Endothelial cell of umbilical vein (primary cell): ENCODE results near the gene ADCY3. TPM values are rescaled to one million over a fixed set of nuclear protein-coding genes. Genes with fewer than 3 reads are reported as not detected.

Source experiments
- BruUV-seq: library from RNA; stranded (reverse); fragments of 400-500 nt; replicated peaks from 2 replicates; lab custom pipeline; 2021; lab: Mats Ljungman, UMichigan
- CTCF ChIA-PET: fragments of 300-600, 350-600 bp; sonication (Branson Sonifier 250); formaldehyde crosslinking; loops from one replicate; lab custom pipeline; 2021; ENCODE audit warnings: antibody characterized with exemption, inconsistent platforms; lab: Charles Lee
- POLR2A ChIA-PET: fragments of 300-600, 350-600 bp; sonication (Branson Sonifier 250); formaldehyde crosslinking; loops from one replicate; lab custom pipeline; 2021; ENCODE audit warnings: antibody characterized with exemption, inconsistent platforms; lab: Charles Lee
- DNase-seq: peaks from one replicate; pipeline ENCODE4 v3.0.0-alpha.2; 2011; ENCODE audit warnings: low read depth, low spot score
- FAIRE-seq: peaks from 2 replicates; lab custom pipeline; 2011; peaks lifted over from hg19 to GRCh38; lab: Jason Lieb, UNC
- H2AFZ ChIP-seq: 2 replicates; pipeline ENCODE4 v1.6.0; 2012; ENCODE audit warnings: low read depth, low read length, control low read depth, inconsistent platforms
- H3K27ac ChIP-seq: 2 replicates; pipeline ENCODE4 v1.5.1; 2011; ENCODE audit warnings: low read depth, mild to moderate bottlenecking, control low read depth, low read length, moderate library complexity; ENCODE audit not compliant: insufficient read depth
- H3K27me3 ChIP-seq, 2 experiments: 2 replicates each; pipeline versions ENCODE4 v1.6.0 to v1.6.1; 2011; ENCODE audit warnings: low read length in 2 of 2, mixed read lengths in 1 of 2; ENCODE audit not compliant: control insufficient read depth in 2 of 2, insufficient read depth in 2 of 2
- H3K36me3 ChIP-seq, 2 experiments: 2 replicates in 1 of 2; 3 replicates in 1 of 2; pipeline ENCODE4 v1.5.1; 2011; ENCODE audit warnings: low read length in 2 of 2, mild to moderate bottlenecking in 1 of 2, moderate library complexity in 1 of 2; ENCODE audit not compliant: control insufficient read depth in 2 of 2, insufficient read depth in 2 of 2; ENCODE audit errors: extremely low read depth in 1 of 2
- H3K4me1 ChIP-seq: 3 replicates; pipeline ENCODE4 v1.5.1; 2011; ENCODE audit warnings: mild to moderate bottlenecking, low read length; ENCODE audit not compliant: control insufficient read depth, insufficient read depth; ENCODE audit errors: extremely low read depth
- H3K4me2 ChIP-seq: 2 replicates; pipeline ENCODE4 v1.6.1; 2011; ENCODE audit warnings: low read length, control low read depth, mixed read lengths; ENCODE audit not compliant: insufficient read depth
- H3K4me3 ChIP-seq, 3 experiments: fragments of 200-600 bp in 1 of 3; sonication (generic), shearing (Covaris generic) in 1 of 3; replicated peaks in 1 of 3; 2 replicates each; pipeline ENCODE4 v1.5.1; 2011 to 2016; ENCODE audit warnings: control low read depth in 3 of 3, low read length in 3 of 3, mild to moderate bottlenecking in 2 of 3, inconsistent platforms in 1 of 3, low read depth in 1 of 3, moderate library complexity in 1 of 3; ENCODE audit not compliant: insufficient read depth in 1 of 3
- H3K79me2 ChIP-seq: 2 replicates; pipeline ENCODE4 v1.6.0; 2012; ENCODE audit warnings: low read length, inconsistent platforms; ENCODE audit not compliant: control insufficient read depth, insufficient read depth
- H3K9ac ChIP-seq: replicated peaks from 2 replicates; pipeline ENCODE3; 2011; ENCODE audit warnings: low read length, control low read depth; ENCODE audit not compliant: insufficient read depth; ENCODE audit errors: extremely low read depth
- H3K9me1 ChIP-seq: replicated peaks from 3 replicates; pipeline ENCODE4 v1.6.0; 2011; ENCODE audit warnings: mild to moderate bottlenecking, low read length; ENCODE audit not compliant: control insufficient read depth, insufficient read depth; ENCODE audit errors: extremely low read depth
- H3K9me3 ChIP-seq: replicated peaks from 2 replicates; pipeline ENCODE4 v1.5.1; 2012; ENCODE audit warnings: low read length, inconsistent platforms; ENCODE audit not compliant: control insufficient read depth, insufficient read depth
- H4K20me1 ChIP-seq: replicated peaks from 2 replicates; pipeline ENCODE3; 2011; ENCODE audit warnings: mild to moderate bottlenecking, low read length; ENCODE audit not compliant: control insufficient read depth, insufficient read depth; ENCODE audit errors: extremely low read depth
- EZH2 ChIP-seq: IDR thresholded peaks from 2 replicates; pipeline ENCODE4 v1.6.1; 2012; ENCODE audit warnings: borderline replicate concordance, low read depth, mild to moderate bottlenecking, moderate library complexity, low read length, inconsistent platforms; ENCODE audit not compliant: severe bottlenecking
- FOS ChIP-seq: IDR thresholded peaks from 2 replicates; pipeline ENCODE4 v1.6.1; 2011; ENCODE audit warnings: mild to moderate bottlenecking, low read length, moderate library complexity, borderline replicate concordance; ENCODE audit not compliant: insufficient read depth
- GATA2 ChIP-seq: IDR thresholded peaks from 2 replicates; pipeline ENCODE4 v1.7.0; 2011; ENCODE audit warnings: low read depth, mild to moderate bottlenecking, moderate library complexity, mixed read lengths, low read length; ENCODE audit not compliant: insufficient read length, insufficient read depth
- JUN ChIP-seq: IDR thresholded peaks from 2 replicates; pipeline ENCODE4 v1.6.1; 2011; ENCODE audit warnings: borderline replicate concordance, low read depth; ENCODE audit not compliant: insufficient read length, insufficient read depth
- MYC ChIP-seq: IDR thresholded peaks from one replicate; pipeline ENCODE4 v1.6.1; 2011; ENCODE audit warnings: mild to moderate bottlenecking, low read depth, low read length
- POLR2A ChIP-seq: IDR thresholded peaks from 2 replicates; pipeline ENCODE4 v1.6.1; 2012; ENCODE audit warnings: low read depth, mild to moderate bottlenecking, control low read depth, low read length
- POLR2AphosphoS5 ChIP-seq: IDR thresholded peaks from 2 replicates; pipeline ENCODE4 v1.6.1; 2012; ENCODE audit warnings: low read depth, mild to moderate bottlenecking, control low read depth, low read length, moderate library complexity; ENCODE audit not compliant: insufficient read depth
- dilution Hi-C: fragments of 300-500 bp; cut with MboI; formaldehyde crosslinking; loops from one replicate; pipeline ENCODE4 v1.15.0; 2019; ENCODE audit warnings: low sequenced_read_pairs; ENCODE audit not compliant: extremely low pct_ligation_motif_present
- intact Hi-C: fragments of 100-400 bp; cut with micrococcal nuclease; formaldehyde crosslinking; loops from one replicate; pipeline ENCODE4 v1.10.0; 2022
- polyA plus RNA-seq, 4 experiments: library from polyadenylated mRNA; depleted of rRNA in 3 of 4; stranded (reverse) in 3 of 4; unstranded in 1 of 4; fragments of >200 nt; gene quantifications; 2 replicates each; pipeline versions ENCODE4 v1.2.1 to v1.2.3, GENCODE V29; 2011 to 2012; ENCODE audit warnings: missing spikeins in 1 of 4
- total RNA-seq: library from RNA; stranded (reverse); gene quantifications from 2 replicates; pipeline ENCODE4 v1.2.3, GENCODE V29; 2021
- TF ChIP-seq, protein P1 (sequence below): IDR thresholded peaks from 2 replicates; pipeline ENCODE4 v1.6.1; 2011; ENCODE audit not compliant: insufficient read depth, insufficient read length
- TF ChIP-seq, protein P2 (sequence below), 2 donors: IDR thresholded peaks; 1 replicate in 1 of 2; 2 replicates in 1 of 2; pipeline ENCODE4 v1.5.1; 2011; ENCODE audit warnings: low read length in 2 of 2, mild to moderate bottlenecking in 2 of 2, moderate library complexity in 2 of 2, control low read depth in 1 of 2, inconsistent platforms in 1 of 2, low read depth in 1 of 2; ENCODE audit not compliant: insufficient read depth in 1 of 2; ENCODE audit errors: extremely low read depth in 1 of 2

The ADCY3 gene
- total and polyA plus RNA-seq, 2 donors (not counting 3 experiments of a cell fraction or from before 2014, with no cell fraction given) = 54.0 to 61.3 TPM

DNA sequence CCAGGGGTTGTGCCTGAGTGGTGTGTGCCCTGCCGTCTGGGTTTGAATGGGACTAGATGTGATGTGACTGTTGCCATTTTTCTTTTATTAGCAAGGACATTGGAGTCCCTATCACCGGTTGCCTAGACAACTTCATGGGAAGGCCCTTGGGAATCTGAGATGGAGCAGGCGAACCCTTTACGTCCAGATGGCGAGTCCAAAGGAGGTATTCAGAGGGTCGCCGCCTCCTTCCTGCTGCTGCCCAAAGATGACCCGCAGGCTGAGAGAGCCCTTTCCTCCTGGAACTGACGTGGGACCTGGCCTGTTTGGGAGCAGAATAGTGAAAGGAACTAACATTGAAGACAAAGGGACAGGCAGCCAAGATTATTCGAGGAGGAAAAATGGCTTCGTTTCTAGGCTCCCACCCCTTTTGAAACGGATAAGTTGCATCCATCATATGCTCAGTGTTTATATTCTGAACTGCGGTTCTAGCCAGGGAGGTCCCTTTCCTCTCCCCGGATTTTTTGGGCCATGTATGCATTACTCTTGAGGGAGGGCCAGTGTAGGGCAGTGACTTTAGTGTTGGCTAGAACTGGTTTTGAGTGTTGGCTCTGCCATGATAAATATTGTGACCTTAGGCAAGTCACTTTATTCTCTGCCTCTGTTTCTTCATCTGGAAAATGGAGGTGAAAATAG lies 126.1 kb downstream of the ADCY3 start:
- DNase-seq = peak; percentile 68

More for the DNA sequence above, 126.1 kb downstream of the ADCY3 start:
- Histone ChIP-seq H3K79me2 (peaks cover 52% of the 10 kb centered on the region), H3K36me3 (no peaks in the 10 kb centered on the region), H3K9me3 (no peaks in the 10 kb centered on the region), H3K9ac (peak overlapping the region; percentile 92), H3K27me3 (no peaks in the 10 kb centered on the region), H3K4me1 (peaks cover 20% of the 10 kb centered on the region), H3K27ac (peak overlapping the region; percentile 81), H4K20me1 (no peaks in the 10 kb centered on the region), H3K4me2 (peak overlapping the region; percentile 98), H2AFZ (peak overlapping the region; percentile 75), H3K4me3 (peak overlapping the region; percentile 57 to 82 (median 61)), H3K9me1 (no peaks in the 10 kb centered on the region)
- dilution Hi-C loops = no loop called here
- ChIA-PET CTCF (interaction anchor here (0.9 to 2.0 kb wide), 10 partner anchors 11 to 383 kb away, joined by 3 to 18 read pairs (median 3); no protein-coding TSS in a partner anchor), POLR2A (interaction anchor here (1.2 kb wide), 1 partner anchor 17 kb away, joined by 4 read pairs; no protein-coding TSS in a partner anchor)
- intact Hi-C loops = loop anchor here (1.0 to 5.0 kb wide), 7 partner anchors 15 to 373 kb away; partner anchors contain the start of gene NCOA1
- TSS peak; percentile 59 for BruUV-seq
- FAIRE-seq = peak; percentile 67
- TF ChIP-seq, protein P1, sequence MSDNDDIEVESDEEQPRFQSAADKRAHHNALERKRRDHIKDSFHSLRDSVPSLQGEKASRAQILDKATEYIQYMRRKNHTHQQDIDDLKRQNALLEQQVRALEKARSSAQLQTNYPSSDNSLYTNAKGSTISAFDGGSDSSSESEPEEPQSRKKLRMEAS = no peak
- TF ChIP-seq FOS = no peak
- TF ChIP-seq MYC = no peak
- no peak for TF ChIP-seq GATA2
- no peak for TF ChIP-seq JUN
- TF ChIP-seq, protein P2, sequence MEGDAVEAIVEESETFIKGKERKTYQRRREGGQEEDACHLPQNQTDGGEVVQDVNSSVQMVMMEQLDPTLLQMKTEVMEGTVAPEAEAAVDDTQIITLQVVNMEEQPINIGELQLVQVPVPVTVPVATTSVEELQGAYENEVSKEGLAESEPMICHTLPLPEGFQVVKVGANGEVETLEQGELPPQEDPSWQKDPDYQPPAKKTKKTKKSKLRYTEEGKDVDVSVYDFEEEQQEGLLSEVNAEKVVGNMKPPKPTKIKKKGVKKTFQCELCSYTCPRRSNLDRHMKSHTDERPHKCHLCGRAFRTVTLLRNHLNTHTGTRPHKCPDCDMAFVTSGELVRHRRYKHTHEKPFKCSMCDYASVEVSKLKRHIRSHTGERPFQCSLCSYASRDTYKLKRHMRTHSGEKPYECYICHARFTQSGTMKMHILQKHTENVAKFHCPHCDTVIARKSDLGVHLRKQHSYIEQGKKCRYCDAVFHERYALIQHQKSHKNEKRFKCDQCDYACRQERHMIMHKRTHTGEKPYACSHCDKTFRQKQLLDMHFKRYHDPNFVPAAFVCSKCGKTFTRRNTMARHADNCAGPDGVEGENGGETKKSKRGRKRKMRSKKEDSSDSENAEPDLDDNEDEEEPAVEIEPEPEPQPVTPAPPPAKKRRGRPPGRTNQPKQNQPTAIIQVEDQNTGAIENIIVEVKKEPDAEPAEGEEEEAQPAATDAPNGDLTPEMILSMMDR (IDR thresholded peaks at IDR 0.05; ENCODE audit: extremely low read depth in 1 of 2, insufficient read depth in 1 of 2, low read depth in 1 of 2, low read length in 2 of 2) = no peak
- TF ChIP-seq EZH2 = no peak
- TF ChIP-seq POLR2A = no peak
- TF ChIP-seq POLR2AphosphoS5 = no peak
